Measurements from ENCODE around the gene CTBP1. TPM values are rescaled to one million over a fixed set of nuclear protein-coding genes. Genes with fewer than 3 reads are reported as not detected.

The CTBP1 gene
- total RNA-seq, 1 experiment from 2014 or later: 223 TPM

DNA sequence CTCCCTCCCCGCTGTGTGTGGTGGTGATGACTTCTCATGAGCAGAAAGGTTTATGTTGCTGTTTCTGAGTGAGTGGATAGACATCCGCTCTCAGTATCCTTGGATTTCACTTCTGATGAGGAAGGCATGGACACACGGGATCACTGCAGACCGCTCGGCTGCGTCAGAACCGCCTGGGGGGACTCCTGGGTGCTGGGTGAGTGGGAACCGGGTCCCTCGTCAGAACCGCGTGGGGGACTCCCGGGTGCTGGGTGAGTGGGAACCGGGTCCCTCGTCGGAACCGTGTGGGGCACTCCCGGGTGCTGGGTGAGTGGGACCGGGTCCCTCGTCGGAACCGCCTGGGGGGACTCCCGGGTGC, 9.0 kb downstream of the CTBP1 start:
- no peaks in the 10 kb centered on the region for H3F3A ChIP-seq (ENCODE audit: low read length, unreplicated experiment)
- H2AFZ ChIP-seq (ENCODE audit: low read length): no peak overlapping the region
- no peaks in the 10 kb centered on the region; the same call in 1 of the 2 replicates for H3K36me3 ChIP-seq (ENCODE audit: low read depth, low read length)
- no peaks in the 10 kb centered on the region for H3K27me3 ChIP-seq (ENCODE audit: low read length)
- H3K4me1 ChIP-seq (ENCODE audit: insufficient read depth, low read length): no peaks in the 10 kb centered on the region
- H3K4me2 ChIP-seq (ENCODE audit: low read length): no peak overlapping the region
- no peaks in the 10 kb centered on the region for H3K9me3 ChIP-seq (ENCODE audit: low read length)
- POLR2A ChIA-PET (ENCODE audit: unreplicated experiment): no interaction called here
- no peak overlapping the region for H3K27ac ChIP-seq (ENCODE audit: low read length)
- peaks cover 8% of the 10 kb centered on the region; the same call in 1 of the 2 replicates for H4K20me1 ChIP-seq (ENCODE audit: low read length)
- no peaks in the 10 kb centered on the region for H3K9me2 ChIP-seq (replicated peaks; ENCODE audit: low read length)
- H3K79me2 ChIP-seq (ENCODE audit: low read length): peaks cover 59% of the 10 kb centered on the region
- no peak for DNase-seq
- ATAC-seq: no peak
- no peak for TF ChIP-seq EZH2 (IDR thresholded peaks at IDR 0.05; ENCODE audit: low read length, unreplicated experiment)
- no peak for TF ChIP-seq CTCF (conservative IDR thresholded peaks at IDR 0.05; ENCODE audit: low read depth, low read length)
- no peak for TF ChIP-seq EZH2phosphoT487 (IDR thresholded peaks at IDR 0.05; ENCODE audit: borderline replicate concordance, low read length)
- no peak overlapping the region for H3K9ac ChIP-seq (ENCODE audit: low read length)
- H3K4me3 ChIP-seq (ENCODE audit: low read length): no peak overlapping the region
- CTCF ChIA-PET: no interaction called here
- no TSS peak for BruUV-seq (replicated peaks)
- intact Hi-C loops (cut with micrococcal nuclease): no loop called here

- POLR2A ChIA-PET (ENCODE audit: unreplicated experiment): no interaction called here
- CTCF ChIA-PET: no interaction called here
- Histone ChIP-seq H3K79me2 (ENCODE audit: low read length) (peaks cover 53% of the 10 kb centered on the region), H3K36me3 (ENCODE audit: low read depth, low read length) (no peaks in the 10 kb centered on the region; the same call in 1 of the 2 replicates), H3K27me3 (ENCODE audit: low read length) (no peaks in the 10 kb centered on the region), H3K4me1 (ENCODE audit: insufficient read depth, low read length) (no peaks in the 10 kb centered on the region), H3K9me2 (replicated peaks; ENCODE audit: low read length) (no peaks in the 10 kb centered on the region), H3K9ac (ENCODE audit: low read length) (no peak overlapping the region), H3K4me2 (ENCODE audit: low read length) (no peak overlapping the region), H3K4me3 (ENCODE audit: low read length) (no peak overlapping the region), H3K27ac (ENCODE audit: low read length) (no peak overlapping the region), H3K9me3 (ENCODE audit: low read length) (no peaks in the 10 kb centered on the region), H4K20me1 (ENCODE audit: low read length) (peaks cover 8% of the 10 kb centered on the region; the same call in 1 of the 2 replicates), H3F3A (ENCODE audit: low read length, unreplicated experiment) (no peaks in the 10 kb centered on the region), H2AFZ (ENCODE audit: low read length) (no peak overlapping the region)
- intact Hi-C loops (cut with micrococcal nuclease): no loop called here
- TF ChIP-seq CTCF (conservative IDR thresholded peaks at IDR 0.05; ENCODE audit: low read depth, low read length) (no peak), EZH2 (IDR thresholded peaks at IDR 0.05; ENCODE audit: low read length, unreplicated experiment) (no peak), EZH2phosphoT487 (IDR thresholded peaks at IDR 0.05; ENCODE audit: borderline replicate concordance, low read length) (no peak)
- ATAC-seq: no peak
- BruUV-seq (replicated peaks): no TSS peak
- DNase-seq: no peak
Measured at GRCh38 chr4:1239141-1239949, 9.6 kb downstream of the CTBP1 start.

DNA sequence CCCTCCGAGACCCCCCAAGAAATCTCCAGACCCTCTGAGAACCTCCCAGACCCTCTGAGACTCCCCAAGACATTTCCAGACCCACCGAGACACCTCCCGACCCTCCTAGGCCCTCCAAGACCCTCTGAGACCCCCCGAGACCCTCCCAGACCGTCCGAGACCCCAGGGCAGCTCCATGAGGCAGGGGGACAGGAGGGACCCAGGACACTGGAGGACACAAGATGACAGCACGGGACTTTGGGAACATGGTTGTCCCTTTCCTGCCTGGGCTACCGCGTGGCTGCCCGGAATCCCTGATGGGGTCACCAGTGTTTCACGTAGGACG, 10.3 kb downstream of the CTBP1 start:
- intact Hi-C loops (cut with micrococcal nuclease): no loop called here
- peaks cover 8% of the 10 kb centered on the region; the same call in 1 of the 2 replicates for H4K20me1 ChIP-seq (ENCODE audit: low read length)

More for the DNA sequence above, 10.3 kb downstream of the CTBP1 start:
- H3K9me2 ChIP-seq (replicated peaks; ENCODE audit: low read length): no peaks in the 10 kb centered on the region
- ATAC-seq (no peak), DNase-seq (no peak)
- H3K36me3 ChIP-seq (ENCODE audit: low read depth, low read length): no peaks in the 10 kb centered on the region; the same call in 1 of the 2 replicates
- H3K27ac ChIP-seq (ENCODE audit: low read length): no peak overlapping the region
- peaks cover 46% of the 10 kb centered on the region for H3K79me2 ChIP-seq (ENCODE audit: low read length)
- H2AFZ ChIP-seq (ENCODE audit: low read length): no peak overlapping the region
- H3K4me2 ChIP-seq (ENCODE audit: low read length): no peak overlapping the region
- no peak overlapping the region for H3K9ac ChIP-seq (ENCODE audit: low read length)
- H3F3A ChIP-seq (ENCODE audit: low read length, unreplicated experiment): no peaks in the 10 kb centered on the region
- ChIA-PET CTCF (no interaction called here), POLR2A (ENCODE audit: unreplicated experiment) (no interaction called here)
- TF ChIP-seq CTCF (conservative IDR thresholded peaks at IDR 0.05; ENCODE audit: low read depth, low read length) (no peak), EZH2 (IDR thresholded peaks at IDR 0.05; ENCODE audit: low read length, unreplicated experiment) (no peak), EZH2phosphoT487 (IDR thresholded peaks at IDR 0.05; ENCODE audit: borderline replicate concordance, low read length) (no peak)
- H3K4me1 ChIP-seq (ENCODE audit: insufficient read depth, low read length): no peaks in the 10 kb centered on the region
- no peaks in the 10 kb centered on the region for H3K9me3 ChIP-seq (ENCODE audit: low read length)
- no peak overlapping the region for H3K4me3 ChIP-seq (ENCODE audit: low read length)
- BruUV-seq (replicated peaks): no TSS peak
- no peaks in the 10 kb centered on the region for H3K27me3 ChIP-seq (ENCODE audit: low read length)

Data from PC-3 (cell line).